Measurements from ENCODE around the gene NADSYN1.

The NADSYN1 gene

GRCh38 chr11:71491531-71491930 lies 38.5 kb downstream of the NADSYN1 start:
- no peak for DNase-seq (ENCODE audit: low spot score)

DNA sequence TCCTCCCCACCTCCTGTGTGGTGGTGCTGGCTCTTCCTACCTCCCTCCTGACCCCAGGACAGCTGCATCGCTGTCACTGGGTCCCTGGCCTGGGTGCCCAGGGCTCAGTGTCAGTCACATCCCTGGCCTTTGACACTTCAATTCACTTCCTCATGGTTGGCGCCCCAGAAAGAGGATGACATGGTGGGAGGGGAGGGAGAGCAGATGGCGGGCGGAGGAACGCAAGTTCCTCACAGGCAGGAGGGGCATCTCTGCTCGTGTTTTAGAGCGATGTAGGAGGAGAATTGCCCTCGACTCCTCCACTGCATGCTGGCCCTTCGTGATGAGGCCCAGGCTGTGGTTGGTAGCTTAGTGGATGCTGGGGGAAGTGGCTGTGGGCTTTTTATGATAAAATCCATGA lies 38.9 kb downstream of the NADSYN1 start:
- no peak for DNase-seq (ENCODE audit: low spot score)

DNA sequence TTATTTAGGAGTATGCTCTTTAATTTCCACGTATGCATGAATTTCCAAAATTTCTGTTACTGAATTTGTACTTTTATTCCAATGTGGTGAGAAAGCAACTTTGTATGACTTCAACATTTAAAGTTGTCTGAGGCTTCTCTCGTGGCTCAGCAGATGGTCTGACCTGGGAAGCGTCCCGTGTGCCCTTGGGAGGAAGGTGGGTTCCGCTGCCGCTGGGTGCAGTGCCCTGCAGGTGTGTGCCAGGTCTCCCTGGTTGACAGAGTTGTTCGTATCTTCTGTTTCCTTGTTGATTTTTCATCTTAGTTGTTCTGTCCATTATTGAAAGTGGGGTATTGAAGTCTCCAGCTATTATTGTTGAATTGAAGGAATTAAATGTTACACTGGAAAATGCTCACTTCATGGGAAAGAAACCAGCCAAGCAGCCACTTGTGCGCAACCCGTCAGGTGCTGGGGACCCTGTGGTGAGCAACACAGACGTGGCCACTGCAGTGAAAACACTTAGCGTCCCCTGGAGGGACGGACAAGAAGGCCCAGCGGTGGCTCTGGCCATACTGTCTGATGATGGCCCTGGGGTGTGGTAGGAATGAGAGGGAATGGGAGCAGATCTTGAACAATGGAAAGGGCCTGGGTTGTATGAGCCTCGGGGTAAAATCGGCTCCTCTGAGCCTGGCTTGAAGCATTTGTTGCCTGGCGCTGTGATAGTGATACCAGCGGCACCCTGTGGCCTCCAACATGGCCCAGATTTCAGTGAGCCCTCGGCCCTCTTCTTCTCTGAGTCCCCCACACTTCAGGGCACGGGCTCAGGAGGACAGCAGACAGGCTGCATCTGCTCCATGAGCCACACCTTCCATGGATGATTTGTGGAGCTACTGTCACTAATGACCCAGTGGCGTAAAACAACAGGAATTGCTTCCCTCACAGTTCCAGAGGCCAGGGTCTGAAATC lies 42.6 kb downstream of the NADSYN1 start:
- DNase-seq (ENCODE audit: low spot score): no peak

DNA sequence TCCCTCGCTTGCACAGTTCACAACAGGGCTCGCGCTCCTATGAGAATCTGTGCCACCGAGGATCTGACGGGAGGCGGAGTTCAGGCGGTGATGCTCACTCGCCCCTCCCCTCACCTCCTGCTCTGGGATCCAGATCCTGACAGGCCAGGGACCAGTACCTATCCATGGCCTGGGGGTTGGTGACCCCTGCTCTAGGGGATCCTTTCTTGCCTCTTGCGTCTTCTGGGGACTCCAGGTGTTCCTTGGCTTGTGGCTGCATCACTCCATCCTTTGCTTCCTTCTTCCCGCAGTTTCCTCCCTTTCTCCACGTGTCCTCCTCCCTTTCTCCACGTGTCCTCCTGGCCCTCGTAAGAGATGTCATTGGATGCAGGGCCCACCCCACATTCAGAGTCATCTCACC lies 43.4 kb downstream of the NADSYN1 start:
- DNase-seq (ENCODE audit: low spot score): no peak

DNA sequence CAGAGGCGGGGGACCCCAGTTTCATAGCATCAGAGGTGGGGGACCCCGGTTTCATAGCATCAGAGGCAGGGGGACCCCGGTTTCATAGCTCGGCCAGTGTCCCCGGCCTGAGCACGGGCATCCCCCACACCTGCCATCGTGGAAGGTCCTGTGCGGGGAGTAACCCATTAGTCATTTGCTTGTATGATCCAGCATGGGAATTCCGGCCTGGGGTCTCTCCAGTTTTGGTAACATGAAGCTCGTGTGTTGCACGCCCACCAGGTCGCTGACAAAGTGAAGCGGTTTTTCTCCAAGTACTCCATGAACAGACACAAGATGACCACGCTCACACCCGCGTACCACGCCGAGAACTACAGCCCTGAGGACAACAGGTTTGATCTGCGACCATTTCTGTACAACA lies 45.1 kb downstream of the NADSYN1 start:
- DNase-seq (ENCODE audit: low spot score): no peak

DNA sequence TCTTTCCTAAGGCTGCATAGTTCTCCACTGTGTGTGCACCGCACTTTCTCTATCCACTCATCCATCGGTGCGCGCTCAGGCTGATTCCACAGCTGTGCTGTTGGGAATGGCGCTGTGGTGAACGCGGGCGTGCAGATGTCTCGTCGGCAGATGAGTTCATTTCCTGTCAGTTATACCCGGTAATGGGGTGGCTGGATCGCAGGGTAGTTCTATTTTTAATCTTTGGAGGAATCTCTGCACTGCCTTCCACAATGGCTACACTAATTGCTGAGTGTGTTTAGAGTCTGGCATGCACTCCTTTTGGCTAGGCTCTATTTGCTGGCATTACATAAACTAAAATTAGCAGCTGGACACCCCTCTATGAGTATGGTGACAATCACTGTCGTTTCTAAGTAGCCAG lies 46.1 kb downstream of the NADSYN1 start:
- no peak for DNase-seq (ENCODE audit: low spot score)

DNA sequence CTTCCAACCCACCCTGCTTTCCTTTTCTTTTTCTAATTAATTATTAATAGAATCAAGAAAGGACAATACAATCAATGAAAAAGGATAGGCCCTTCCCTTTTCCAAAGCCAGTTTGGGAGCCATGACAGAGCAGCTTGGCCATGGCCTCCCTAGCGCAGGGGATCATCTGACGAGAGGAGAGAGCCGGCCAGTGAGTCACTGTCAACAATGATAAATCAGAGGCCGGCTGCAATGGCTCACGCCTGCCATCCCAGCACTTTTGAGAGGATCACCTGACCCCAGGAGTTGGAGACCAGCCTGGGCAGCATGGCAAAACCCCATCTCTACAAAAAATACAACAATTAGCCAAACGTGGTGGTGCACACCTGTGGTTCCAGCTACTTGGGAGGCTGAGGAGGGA lies 46.5 kb downstream of the NADSYN1 start:
- no peak for DNase-seq (ENCODE audit: low spot score)

- no peak for DNase-seq (ENCODE audit: low spot score)
These were observed 47.6 kb downstream of the NADSYN1 start for GRCh38 chr11:71500601-71501021.

- DNase-seq (ENCODE audit: low spot score): no peak
These were observed 48.3 kb downstream of the NADSYN1 start for GRCh38 chr11:71501071-71501985.

DNA sequence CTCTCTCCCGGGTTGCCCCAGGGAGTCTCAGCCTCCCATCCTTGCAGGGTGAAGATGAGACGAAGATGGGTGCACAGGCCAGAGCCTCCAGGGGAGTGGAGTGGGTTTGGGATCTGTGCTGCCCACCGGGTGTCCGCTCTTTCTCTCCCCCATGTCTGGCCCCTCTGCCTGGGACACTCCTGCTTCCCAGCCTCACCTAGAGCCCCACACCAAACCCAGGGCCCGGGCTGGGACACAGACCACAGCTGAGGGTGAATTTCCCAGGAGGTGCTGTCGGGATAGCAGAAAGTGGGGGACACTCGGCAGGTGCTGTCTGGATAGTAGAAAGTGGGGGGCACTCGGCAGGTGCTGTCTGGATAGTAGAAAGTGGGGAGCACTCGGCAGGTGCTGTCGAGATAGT lies 49.0 kb downstream of the NADSYN1 start:
- DNase-seq (ENCODE audit: low spot score): no peak

DNA sequence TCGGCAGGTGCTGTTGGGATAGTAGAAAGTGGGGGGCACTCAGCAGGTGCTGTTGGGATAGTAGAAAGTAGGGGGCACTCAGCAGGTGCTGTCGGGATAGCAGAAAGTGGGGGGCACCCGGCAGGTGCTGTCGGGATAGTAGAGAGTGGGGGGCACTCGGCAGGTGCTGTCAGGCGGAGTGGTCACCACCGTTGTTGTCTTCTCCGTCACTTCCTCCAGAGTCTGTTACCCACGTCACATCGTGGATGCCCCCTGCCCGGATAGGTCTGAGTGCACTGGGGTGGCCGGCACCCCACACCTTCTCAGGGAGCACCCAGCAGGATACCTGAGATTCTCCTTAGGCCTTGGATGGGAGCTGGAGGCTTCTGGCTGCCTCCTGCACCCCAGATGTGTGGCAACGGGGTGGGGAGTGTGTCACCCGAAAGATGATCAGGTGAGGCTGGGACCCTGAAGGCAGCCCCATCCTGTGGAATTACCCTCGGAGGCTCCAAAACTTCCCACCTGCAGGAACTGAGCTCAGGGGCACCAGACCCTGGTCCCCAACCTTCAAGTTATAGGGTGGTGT lies 50.0 kb downstream of the NADSYN1 start:
- no peak for DNase-seq (ENCODE audit: low spot score)

DNA sequence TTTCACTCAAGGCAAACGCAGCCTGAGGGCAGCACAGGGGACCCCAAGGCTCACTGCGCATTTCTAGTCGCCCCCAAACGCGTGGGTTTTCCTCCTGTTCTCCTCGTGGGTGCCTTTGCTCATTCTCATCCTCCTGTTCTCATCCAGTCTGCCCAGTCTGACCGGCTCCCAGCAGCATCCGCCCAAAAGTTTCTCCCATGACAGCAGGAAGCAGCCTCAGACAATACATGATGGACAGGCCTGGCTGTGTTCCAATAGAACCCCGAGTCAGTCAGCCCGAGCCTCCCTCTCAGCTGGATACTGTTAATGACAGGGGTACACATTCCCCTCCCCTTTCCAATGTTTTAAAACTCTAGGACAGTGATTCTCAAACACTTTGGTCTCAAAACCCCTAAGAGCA lies 51.5 kb downstream of the NADSYN1 start:
- no peak for DNase-seq (ENCODE audit: low spot score)

GRCh38 chr11:71505001-71505400 lies 52.0 kb downstream of the NADSYN1 start:
- no peak for DNase-seq (ENCODE audit: low spot score)

DNA sequence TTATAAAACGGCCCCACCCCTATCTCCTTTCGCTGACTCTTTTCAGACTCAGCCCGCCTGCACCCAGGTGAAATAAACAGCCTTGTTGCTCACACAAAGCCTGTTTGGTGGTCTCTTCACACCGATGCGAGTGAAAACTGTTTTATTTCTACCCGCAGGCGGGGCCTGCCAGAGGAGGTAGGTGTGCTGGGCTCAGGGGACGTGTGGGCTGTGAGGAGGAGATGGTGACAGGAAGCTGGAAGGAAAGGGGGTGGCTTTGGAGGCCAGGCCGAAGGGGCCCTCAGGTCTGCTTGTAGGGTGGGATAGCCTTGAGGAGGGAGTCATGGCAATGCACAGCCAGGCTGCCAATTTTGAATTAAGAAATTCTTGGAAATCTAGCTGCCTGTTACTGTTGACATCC lies 52.8 kb downstream of the NADSYN1 start:
- DNase-seq (ENCODE audit: low spot score): no peak

GRCh38 chr11:71507102-71507501 lies 54.1 kb downstream of the NADSYN1 start:
- no peak for DNase-seq (ENCODE audit: low spot score)

- DNase-seq (ENCODE audit: low spot score): no peak
These were observed 65.8 kb downstream of the NADSYN1 start for GRCh38 chr11:71518506-71519471.

- DNase-seq (ENCODE audit: low spot score): no peak
These were observed 66.5 kb downstream of the NADSYN1 start for GRCh38 chr11:71519546-71519945.

DNA sequence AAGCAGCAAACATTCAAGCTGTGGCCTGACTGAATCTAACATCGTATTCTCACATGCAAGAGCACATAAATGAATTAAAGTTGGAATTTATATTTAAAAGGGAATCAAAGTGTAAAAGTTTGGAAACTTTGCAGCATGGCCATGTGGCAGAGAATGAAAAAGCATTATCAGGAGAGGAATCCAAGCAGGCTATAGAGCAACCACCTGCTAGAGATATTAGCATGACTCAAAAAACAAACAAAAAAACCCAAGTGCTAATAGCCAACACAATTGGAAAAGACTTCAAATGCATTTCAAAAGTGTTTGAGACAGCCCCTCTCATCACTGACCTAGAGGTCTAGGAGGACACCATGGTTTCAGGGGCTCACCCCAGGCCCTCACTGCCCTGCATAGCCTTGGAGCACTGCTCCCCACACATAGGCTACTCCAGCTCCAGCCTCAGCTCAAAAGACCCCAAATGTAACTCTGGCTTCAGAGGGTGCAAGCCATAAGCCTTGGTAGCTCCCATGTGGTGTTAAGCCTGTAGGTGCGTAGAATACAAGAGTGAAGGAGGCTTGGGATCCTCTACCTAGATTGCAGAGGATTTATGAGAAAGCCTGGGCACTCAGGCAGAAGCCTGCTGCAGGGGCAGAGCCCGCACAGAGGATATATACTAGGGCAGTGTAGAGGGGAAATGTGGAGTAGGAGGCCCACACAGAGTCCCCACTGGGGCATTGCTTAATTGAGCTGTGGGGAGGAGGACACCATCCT lies 72.4 kb downstream of the NADSYN1 start:
- no peak for DNase-seq (ENCODE audit: low spot score)

- no peak for DNase-seq (ENCODE audit: low spot score)
These were observed 73.0 kb downstream of the NADSYN1 start for GRCh38 chr11:71525938-71526495.
